Loucy (cell line): ENCODE measurements around the gene RPS6KA3.

Experiments used
- EZH2phosphoT487 ChIP-seq: fragments of 200-600 bp; IDR thresholded peaks from 2 replicates; pipeline ENCODE4 v1.6.1; 2018; ENCODE audit warnings: antibody characterized with exemption, mild to moderate bottlenecking, moderate library complexity, borderline replicate concordance
- TF ChIP-seq, protein P1 (sequence below): fragments of 200-600 bp; sonication (generic); conservative IDR thresholded peaks from 2 replicates; pipeline ENCODE4 v1.5.1; 2014; ENCODE audit warnings: mild to moderate bottlenecking, antibody characterized with exemption, low read length

DNA sequence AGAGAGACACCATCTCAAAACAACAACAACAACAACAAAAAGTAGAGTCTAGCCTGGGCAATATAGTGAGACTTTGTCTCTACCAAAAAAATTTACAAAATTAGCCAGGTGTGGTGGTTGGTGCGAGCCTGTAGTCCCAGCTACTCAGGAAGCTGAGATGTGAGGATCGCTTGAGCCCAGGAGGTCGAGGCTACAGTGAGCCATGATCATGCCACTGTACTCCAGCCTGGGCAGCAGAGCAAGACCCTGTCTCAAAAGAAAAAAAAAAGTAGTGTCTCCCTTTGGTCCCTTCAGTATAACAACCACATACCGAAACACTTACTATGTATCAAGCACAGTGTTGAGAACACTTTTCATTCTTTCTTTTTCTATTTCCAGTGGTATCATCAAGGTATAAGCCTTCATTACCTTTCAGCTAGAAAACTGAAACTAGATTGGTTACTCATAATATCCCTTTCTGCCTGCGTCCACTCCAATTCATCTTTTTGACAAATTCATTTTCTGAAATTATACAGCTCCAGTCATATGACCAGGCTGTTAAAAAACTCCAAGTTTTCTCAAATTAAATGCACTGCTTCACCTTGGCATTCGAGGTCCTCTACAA lies 54.1 kb downstream of the RPS6KA3 start:
- TF ChIP-seq, protein P1, sequence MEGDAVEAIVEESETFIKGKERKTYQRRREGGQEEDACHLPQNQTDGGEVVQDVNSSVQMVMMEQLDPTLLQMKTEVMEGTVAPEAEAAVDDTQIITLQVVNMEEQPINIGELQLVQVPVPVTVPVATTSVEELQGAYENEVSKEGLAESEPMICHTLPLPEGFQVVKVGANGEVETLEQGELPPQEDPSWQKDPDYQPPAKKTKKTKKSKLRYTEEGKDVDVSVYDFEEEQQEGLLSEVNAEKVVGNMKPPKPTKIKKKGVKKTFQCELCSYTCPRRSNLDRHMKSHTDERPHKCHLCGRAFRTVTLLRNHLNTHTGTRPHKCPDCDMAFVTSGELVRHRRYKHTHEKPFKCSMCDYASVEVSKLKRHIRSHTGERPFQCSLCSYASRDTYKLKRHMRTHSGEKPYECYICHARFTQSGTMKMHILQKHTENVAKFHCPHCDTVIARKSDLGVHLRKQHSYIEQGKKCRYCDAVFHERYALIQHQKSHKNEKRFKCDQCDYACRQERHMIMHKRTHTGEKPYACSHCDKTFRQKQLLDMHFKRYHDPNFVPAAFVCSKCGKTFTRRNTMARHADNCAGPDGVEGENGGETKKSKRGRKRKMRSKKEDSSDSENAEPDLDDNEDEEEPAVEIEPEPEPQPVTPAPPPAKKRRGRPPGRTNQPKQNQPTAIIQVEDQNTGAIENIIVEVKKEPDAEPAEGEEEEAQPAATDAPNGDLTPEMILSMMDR, result no peak
- TF ChIP-seq EZH2phosphoT487, result no peak
